ENCODE results near the gene DNM2. TPM values are rescaled to one million over a fixed set of nuclear protein-coding genes. Genes with fewer than 3 reads are reported as not detected.

DNM2 gene
- total and polyA plus RNA-seq, 2 of the 13 experiments (the other 11 are each of a cell fraction or from before 2014, with no cell fraction given), result 41.7 to 59.8 TPM

- TF ChIP-seq RFX3 (CRISPR knock-in tag; IDR thresholded peaks at IDR 0.05), result no peak
- TF ChIP-seq, protein P1, sequence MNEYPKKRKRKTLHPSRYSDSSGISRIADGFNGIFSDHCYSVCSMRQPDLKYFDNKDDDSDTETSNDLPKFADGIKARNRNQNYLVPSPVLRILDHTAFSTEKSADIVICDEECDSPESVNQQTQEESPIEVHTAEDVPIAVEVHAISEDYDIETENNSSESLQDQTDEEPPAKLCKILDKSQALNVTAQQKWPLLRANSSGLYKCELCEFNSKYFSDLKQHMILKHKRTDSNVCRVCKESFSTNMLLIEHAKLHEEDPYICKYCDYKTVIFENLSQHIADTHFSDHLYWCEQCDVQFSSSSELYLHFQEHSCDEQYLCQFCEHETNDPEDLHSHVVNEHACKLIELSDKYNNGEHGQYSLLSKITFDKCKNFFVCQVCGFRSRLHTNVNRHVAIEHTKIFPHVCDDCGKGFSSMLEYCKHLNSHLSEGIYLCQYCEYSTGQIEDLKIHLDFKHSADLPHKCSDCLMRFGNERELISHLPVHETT (CRISPR knock-in tag; conservative IDR thresholded peaks at IDR 0.05), result 0 out of 2 replicates have a peak, but pooled peaks have one; percentile 23
- TF ChIP-seq, protein P2, sequence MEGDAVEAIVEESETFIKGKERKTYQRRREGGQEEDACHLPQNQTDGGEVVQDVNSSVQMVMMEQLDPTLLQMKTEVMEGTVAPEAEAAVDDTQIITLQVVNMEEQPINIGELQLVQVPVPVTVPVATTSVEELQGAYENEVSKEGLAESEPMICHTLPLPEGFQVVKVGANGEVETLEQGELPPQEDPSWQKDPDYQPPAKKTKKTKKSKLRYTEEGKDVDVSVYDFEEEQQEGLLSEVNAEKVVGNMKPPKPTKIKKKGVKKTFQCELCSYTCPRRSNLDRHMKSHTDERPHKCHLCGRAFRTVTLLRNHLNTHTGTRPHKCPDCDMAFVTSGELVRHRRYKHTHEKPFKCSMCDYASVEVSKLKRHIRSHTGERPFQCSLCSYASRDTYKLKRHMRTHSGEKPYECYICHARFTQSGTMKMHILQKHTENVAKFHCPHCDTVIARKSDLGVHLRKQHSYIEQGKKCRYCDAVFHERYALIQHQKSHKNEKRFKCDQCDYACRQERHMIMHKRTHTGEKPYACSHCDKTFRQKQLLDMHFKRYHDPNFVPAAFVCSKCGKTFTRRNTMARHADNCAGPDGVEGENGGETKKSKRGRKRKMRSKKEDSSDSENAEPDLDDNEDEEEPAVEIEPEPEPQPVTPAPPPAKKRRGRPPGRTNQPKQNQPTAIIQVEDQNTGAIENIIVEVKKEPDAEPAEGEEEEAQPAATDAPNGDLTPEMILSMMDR (CRISPR knock-in tag; IDR thresholded peaks at IDR 0.05), result peak; percentile 90
- peak; percentile 46; the same call in 1 of the 2 replicates for TF ChIP-seq SALL1 (CRISPR knock-in tag; IDR thresholded peaks at IDR 0.05)
- TF ChIP-seq NFIC (IDR thresholded peaks at IDR 0.05; ENCODE audit: low read length), result no peak
- TF ChIP-seq SP4 (CRISPR knock-in tag; IDR thresholded peaks at IDR 0.05), result no peak; the same call in 1 of the 2 replicates
- peak; percentile 41; the same call in 1 of the 2 replicates for TF ChIP-seq REPIN1 (CRISPR knock-in tag; IDR thresholded peaks at IDR 0.05; ENCODE audit: borderline replicate concordance, low read depth)
- TF ChIP-seq MED8 (CRISPR knock-in tag; IDR thresholded peaks at IDR 0.05; ENCODE audit: insufficient replicate concordance), result no peak
- no peak for TF ChIP-seq ZNF7 (CRISPR knock-in tag; IDR thresholded peaks at IDR 0.05)
- no peak for TF ChIP-seq TEAD2 (CRISPR knock-in tag; IDR thresholded peaks at IDR 0.05)
- TF ChIP-seq, protein P3, sequence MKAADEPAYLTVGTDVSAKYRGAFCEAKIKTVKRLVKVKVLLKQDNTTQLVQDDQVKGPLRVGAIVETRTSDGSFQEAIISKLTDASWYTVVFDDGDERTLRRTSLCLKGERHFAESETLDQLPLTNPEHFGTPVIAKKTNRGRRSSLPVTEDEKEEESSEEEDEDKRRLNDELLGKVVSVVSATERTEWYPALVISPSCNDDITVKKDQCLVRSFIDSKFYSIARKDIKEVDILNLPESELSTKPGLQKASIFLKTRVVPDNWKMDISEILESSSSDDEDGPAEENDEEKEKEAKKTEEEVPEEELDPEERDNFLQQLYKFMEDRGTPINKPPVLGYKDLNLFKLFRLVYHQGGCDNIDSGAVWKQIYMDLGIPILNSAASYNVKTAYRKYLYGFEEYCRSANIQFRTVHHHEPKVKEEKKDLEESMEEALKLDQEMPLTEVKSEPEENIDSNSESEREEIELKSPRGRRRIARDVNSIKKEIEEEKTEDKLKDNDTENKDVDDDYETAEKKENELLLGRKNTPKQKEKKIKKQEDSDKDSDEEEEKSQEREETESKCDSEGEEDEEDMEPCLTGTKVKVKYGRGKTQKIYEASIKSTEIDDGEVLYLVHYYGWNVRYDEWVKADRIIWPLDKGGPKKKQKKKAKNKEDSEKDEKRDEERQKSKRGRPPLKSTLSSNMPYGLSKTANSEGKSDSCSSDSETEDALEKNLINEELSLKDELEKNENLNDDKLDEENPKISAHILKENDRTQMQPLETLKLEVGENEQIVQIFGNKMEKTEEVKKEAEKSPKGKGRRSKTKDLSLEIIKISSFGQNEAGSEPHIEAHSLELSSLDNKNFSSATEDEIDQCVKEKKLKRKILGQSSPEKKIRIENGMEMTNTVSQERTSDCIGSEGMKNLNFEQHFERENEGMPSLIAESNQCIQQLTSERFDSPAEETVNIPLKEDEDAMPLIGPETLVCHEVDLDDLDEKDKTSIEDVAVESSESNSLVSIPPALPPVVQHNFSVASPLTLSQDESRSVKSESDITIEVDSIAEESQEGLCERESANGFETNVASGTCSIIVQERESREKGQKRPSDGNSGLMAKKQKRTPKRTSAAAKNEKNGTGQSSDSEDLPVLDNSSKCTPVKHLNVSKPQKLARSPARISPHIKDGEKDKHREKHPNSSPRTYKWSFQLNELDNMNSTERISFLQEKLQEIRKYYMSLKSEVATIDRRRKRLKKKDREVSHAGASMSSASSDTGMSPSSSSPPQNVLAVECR (CRISPR knock-in tag; IDR thresholded peaks at IDR 0.05; ENCODE audit: borderline replicate concordance), result no peak
- TF ChIP-seq YEATS4 (CRISPR knock-in tag; IDR thresholded peaks at IDR 0.05; ENCODE audit: borderline replicate concordance), result no peak
- TF ChIP-seq, protein P4, sequence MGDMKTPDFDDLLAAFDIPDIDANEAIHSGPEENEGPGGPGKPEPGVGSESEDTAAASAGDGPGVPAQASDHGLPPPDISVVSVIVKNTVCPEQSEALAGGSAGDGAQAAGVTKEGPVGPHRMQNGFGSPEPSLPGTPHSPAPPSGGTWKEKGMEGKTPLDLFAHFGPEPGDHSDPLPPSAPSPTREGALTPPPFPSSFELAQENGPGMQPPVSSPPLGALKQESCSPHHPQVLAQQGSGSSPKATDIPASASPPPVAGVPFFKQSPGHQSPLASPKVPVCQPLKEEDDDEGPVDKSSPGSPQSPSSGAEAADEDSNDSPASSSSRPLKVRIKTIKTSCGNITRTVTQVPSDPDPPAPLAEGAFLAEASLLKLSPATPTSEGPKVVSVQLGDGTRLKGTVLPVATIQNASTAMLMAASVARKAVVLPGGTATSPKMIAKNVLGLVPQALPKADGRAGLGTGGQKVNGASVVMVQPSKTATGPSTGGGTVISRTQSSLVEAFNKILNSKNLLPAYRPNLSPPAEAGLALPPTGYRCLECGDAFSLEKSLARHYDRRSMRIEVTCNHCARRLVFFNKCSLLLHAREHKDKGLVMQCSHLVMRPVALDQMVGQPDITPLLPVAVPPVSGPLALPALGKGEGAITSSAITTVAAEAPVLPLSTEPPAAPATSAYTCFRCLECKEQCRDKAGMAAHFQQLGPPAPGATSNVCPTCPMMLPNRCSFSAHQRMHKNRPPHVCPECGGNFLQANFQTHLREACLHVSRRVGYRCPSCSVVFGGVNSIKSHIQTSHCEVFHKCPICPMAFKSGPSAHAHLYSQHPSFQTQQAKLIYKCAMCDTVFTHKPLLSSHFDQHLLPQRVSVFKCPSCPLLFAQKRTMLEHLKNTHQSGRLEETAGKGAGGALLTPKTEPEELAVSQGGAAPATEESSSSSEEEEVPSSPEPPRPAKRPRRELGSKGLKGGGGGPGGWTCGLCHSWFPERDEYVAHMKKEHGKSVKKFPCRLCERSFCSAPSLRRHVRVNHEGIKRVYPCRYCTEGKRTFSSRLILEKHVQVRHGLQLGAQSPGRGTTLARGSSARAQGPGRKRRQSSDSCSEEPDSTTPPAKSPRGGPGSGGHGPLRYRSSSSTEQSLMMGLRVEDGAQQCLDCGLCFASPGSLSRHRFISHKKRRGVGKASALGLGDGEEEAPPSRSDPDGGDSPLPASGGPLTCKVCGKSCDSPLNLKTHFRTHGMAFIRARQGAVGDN (CRISPR knock-in tag; IDR thresholded peaks at IDR 0.05), result peak; percentile 40
- no peak for TF ChIP-seq ZNF891 (CRISPR knock-in tag; IDR thresholded peaks at IDR 0.05)
- TF ChIP-seq FOXK2 (IDR thresholded peaks at IDR 0.05), result no peak
- TF ChIP-seq POGZ (CRISPR knock-in tag; IDR thresholded peaks at IDR 0.05), result no peak
- TF ChIP-seq ZNF777 (CRISPR knock-in tag; IDR thresholded peaks at IDR 0.05), result no peak
- no peak for TF ChIP-seq ZNF431 (CRISPR knock-in tag; IDR thresholded peaks at IDR 0.05; ENCODE audit: borderline replicate concordance, low read depth)
- TF ChIP-seq ZNF432 (CRISPR knock-in tag; IDR thresholded peaks at IDR 0.05; ENCODE audit: borderline replicate concordance), result no peak
- no peak for TF ChIP-seq ZNF773 (CRISPR knock-in tag; IDR thresholded peaks at IDR 0.05; ENCODE audit: borderline replicate concordance)
- no peak for TF ChIP-seq RBAK (CRISPR knock-in tag; IDR thresholded peaks at IDR 0.05)
These were observed 146.6 kb downstream of the DNM2 start (continued) for GRCh38 chr19:10864538-10864899.

Data from HepG2 (cell line).